HFFc6 (cell line): ENCODE data around the gene DLEC1. TPM values are rescaled to one million over a fixed set of nuclear protein-coding genes. Genes with fewer than 3 reads are reported as not detected.
"Not testable (repeated sequence)": the region's sequence is repeated elsewhere in the genome, so short reads cannot be mapped to it uniquely, and the experiment has no call there.

Experiments
- DNase-seq: peaks from one replicate; pipeline ENCODE4 v3.0.0-alpha.2; 2018
- H3K27ac Mint-ChIP-seq: 2 replicates; pipeline ENCODE4 v1.8.0; 2020; ENCODE audit warnings: mild to moderate bottlenecking, mixed read lengths
- H3K27me3 Mint-ChIP-seq: 2 replicates; pipeline ENCODE4 v1.8.0; 2021; ENCODE audit warnings: mild to moderate bottlenecking, moderate library complexity, mixed read lengths; ENCODE audit not compliant: insufficient read depth
- H3K36me3 Mint-ChIP-seq: 2 replicates; pipeline ENCODE4 v1.8.0; 2021; ENCODE audit warnings: low read depth, mixed read lengths
- H3K4me1 Mint-ChIP-seq: 2 replicates; pipeline ENCODE4 v1.8.0; 2020; ENCODE audit warnings: low read depth, mixed read lengths
- H3K4me3 Mint-ChIP-seq: 2 replicates; pipeline ENCODE4 v1.8.0; 2020; ENCODE audit warnings: mild to moderate bottlenecking, moderate library complexity, mixed read lengths
- H3K9me3 Mint-ChIP-seq: 2 replicates; pipeline ENCODE4 v1.8.0; 2020; ENCODE audit warnings: mild to moderate bottlenecking, mixed read lengths
- total RNA-seq, 6 experiments: library from RNA; stranded (reverse); fragmentation: NEBNext Ultra II Directional; extraction: Animal tissue kit (Norgen Biotek cat#: 25700); gene quantifications; 2 replicates in 1 of 6; 3 replicates in 5 of 6; pipeline ENCODE4 v1.2.3, GENCODE V29; 2021
- TF ChIP-seq, protein P1 (sequence below): fragments of 200-600 bp; sonication (generic); IDR thresholded peaks from 2 replicates; pipeline ENCODE4 v1.5.0; 2021; ENCODE audit warnings: antibody characterized with exemption, mild to moderate bottlenecking

DLEC1 gene
- total RNA-seq, 6 experiments from 2014 or later: 0.05 TPM; not detected in 5

GRCh38 chr3:38029400-38030125, 9.4 kb upstream of the DLEC1 start, which contains the start of gene PLCD1:
Gene PLCD1 (minus strand): TSS chr3:38029642. CDS start chr3:38029539, 103 bp downstream.
- H3K4me3 Mint-ChIP-seq: peak within 1 kb of the TSS; percentile 77
- peaks cover 4% of the 10 kb centered on the region; the same call in 1 of the 2 replicates for H3K27me3 Mint-ChIP-seq
- peak; percentile 28 for DNase-seq
- no peaks in the 10 kb centered on the region for H3K9me3 Mint-ChIP-seq
- H3K4me1 Mint-ChIP-seq: peaks cover 33% of the 10 kb centered on the region
- TF ChIP-seq, protein P1, sequence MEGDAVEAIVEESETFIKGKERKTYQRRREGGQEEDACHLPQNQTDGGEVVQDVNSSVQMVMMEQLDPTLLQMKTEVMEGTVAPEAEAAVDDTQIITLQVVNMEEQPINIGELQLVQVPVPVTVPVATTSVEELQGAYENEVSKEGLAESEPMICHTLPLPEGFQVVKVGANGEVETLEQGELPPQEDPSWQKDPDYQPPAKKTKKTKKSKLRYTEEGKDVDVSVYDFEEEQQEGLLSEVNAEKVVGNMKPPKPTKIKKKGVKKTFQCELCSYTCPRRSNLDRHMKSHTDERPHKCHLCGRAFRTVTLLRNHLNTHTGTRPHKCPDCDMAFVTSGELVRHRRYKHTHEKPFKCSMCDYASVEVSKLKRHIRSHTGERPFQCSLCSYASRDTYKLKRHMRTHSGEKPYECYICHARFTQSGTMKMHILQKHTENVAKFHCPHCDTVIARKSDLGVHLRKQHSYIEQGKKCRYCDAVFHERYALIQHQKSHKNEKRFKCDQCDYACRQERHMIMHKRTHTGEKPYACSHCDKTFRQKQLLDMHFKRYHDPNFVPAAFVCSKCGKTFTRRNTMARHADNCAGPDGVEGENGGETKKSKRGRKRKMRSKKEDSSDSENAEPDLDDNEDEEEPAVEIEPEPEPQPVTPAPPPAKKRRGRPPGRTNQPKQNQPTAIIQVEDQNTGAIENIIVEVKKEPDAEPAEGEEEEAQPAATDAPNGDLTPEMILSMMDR: no peak
- H3K36me3 Mint-ChIP-seq: no peaks in the 10 kb centered on the region
- H3K27ac Mint-ChIP-seq: peak within 1 kb of the TSS; percentile 69

GRCh38 chr3:38030126-38031021, 8.6 kb upstream of the DLEC1 start:
- Mint-ChIP-seq H3K9me3 (no peaks in the 10 kb centered on the region), H3K36me3 (no peaks in the 10 kb centered on the region), H3K4me3 (peak overlapping the region; percentile 77), H3K27ac (peak overlapping the region; percentile 72), H3K27me3 (peaks cover 4% of the 10 kb centered on the region; the same call in 1 of the 2 replicates), H3K4me1 (peaks cover 30% of the 10 kb centered on the region)
- TF ChIP-seq, protein P1: no peak
- DNase-seq: no peak

DNA sequence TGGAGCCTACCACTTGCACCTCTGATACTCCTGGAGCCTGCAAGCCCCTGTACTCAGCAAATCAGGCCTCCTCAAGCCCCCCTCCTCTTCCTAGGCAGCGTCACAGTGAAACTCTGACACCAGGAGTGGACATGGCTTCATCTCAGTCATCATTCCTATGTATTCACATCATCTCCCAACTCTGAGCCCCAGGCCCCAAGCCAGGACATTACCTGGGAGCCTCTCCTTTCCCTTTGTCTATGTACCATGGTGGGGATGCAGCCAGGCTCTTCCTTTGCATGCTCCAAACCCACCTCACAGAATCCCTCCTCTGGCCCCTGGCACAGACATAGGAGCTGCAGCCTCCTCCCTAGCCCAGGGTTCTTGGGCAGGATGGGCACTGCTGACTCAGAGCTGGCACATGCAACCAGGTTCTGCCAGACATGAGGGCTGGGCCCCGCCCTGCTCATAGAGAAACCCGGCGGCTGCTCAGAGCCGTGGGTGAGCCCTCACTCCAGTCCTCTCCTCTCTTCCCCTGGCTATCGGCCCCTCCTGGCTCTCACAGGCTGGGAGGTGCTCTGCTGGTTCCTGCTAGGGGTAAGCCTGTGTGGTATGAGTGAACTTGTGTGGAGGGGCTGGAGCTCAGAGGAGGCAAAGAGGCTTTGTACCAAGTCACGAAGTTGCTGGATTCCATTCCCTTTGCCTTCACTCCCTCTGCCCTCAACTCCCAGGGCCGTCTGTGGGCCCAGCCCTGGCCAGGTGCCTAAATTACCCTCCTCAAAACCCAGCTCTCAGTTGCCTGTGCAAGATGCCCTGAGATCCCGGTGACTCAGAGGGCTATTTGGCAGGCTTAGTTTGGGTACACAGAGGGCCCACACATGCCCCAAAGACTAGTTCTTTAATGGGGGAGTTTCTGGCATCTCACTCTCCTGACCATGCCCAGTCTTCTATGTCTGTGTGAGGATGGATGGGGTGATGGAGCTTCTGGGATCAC, 7.7 kb upstream of the DLEC1 start:
- DNase-seq: peak; percentile 53
- TF ChIP-seq, protein P1: no peak
- Mint-ChIP-seq H3K27ac (peak overlapping the region; percentile 72), H3K4me3 (peak overlapping the region; percentile 45), H3K4me1 (peaks cover 22% of the 10 kb centered on the region), H3K36me3 (no peaks in the 10 kb centered on the region), H3K9me3 (no peaks in the 10 kb centered on the region), H3K27me3 (peaks cover 4% of the 10 kb centered on the region; the same call in 1 of the 2 replicates)

GRCh38 chr3:38032328-38032865, 6.6 kb upstream of the DLEC1 start:
- Mint-ChIP-seq H3K4me3 (no peak overlapping the region), H3K27me3 (peaks cover 9% of the 10 kb centered on the region; the same call in 1 of the 2 replicates), H3K4me1 (peaks cover 22% of the 10 kb centered on the region), H3K27ac (no peak overlapping the region), H3K36me3 (no peaks in the 10 kb centered on the region), H3K9me3 (no peaks in the 10 kb centered on the region)
- DNase-seq: no peak
- TF ChIP-seq, protein P1: no peak

DNA sequence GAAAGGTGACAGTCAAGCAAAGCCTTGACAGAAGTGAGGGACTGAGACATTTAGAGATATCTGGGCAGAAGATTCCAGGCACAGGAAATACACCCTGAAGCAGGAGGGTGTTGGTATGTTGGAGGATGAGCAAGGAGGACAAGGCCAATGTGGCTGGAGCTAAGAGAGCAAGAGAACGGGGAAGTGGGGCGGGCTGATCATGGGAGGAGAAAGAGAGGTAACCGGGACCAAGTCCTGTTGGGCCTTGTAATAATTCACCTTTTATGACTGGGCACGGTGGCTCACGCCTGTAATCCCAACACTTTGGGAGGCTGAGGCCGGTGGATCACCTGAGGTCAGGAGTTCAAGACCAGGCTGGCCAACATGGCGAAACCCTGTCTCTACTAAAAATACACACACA, 5.4 kb upstream of the DLEC1 start:
- H3K4me3 Mint-ChIP-seq, H3K27ac Mint-ChIP-seq: not testable (repeated sequence)

DNA sequence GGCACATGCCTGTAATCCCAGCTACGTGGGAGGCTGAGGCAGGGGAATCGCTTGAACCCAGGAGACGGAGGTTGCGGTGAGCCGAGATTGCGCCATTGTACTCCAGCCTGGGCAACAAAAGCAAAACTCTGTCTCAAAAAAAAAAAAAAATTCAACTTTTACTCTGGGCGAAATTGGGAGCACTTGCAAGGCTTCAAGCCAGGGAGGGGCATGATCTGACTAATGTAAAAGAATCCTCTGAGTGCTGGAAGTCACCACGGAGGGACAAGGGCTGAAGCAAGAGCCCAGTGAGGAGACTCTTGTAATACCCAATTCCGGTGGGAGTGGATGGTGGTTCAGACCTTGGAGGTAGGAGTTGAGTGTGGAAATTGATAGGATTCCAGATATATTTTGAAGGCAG, 4.7 kb upstream of the DLEC1 start:
- H3K36me3 Mint-ChIP-seq, H3K27me3 Mint-ChIP-seq, DNase-seq, H3K9me3 Mint-ChIP-seq, H3K27ac Mint-ChIP-seq, H3K4me3 Mint-ChIP-seq: not testable (repeated sequence)
- peaks cover 26% of the 10 kb centered on the region for H3K4me1 Mint-ChIP-seq

More for the DNA sequence above, 5.4 kb upstream of the DLEC1 start:
- not testable (repeated sequence) for H3K36me3 Mint-ChIP-seq, DNase-seq, H3K27me3 Mint-ChIP-seq, H3K9me3 Mint-ChIP-seq
- peaks cover 20% of the 10 kb centered on the region for H3K4me1 Mint-ChIP-seq
